B cell (primary cell): Measurements from ENCODE around the gene NDUFA8. TPM values are rescaled to one million over a fixed set of nuclear protein-coding genes. Genes with fewer than 3 reads are reported as not detected.

Experiments
- ATAC-seq: fragments of 200-7000 bp; cut with Tn5 transposase; one replicate; pipeline ENCODE4 v1.10.0; 2021; ENCODE audit warnings: low read depth, mild to moderate bottlenecking, moderate number of reproducible peaks, moderate library complexity
- CTCF ChIA-PET: fragments of 350-600 bp; sonication (Branson Sonifier 250); formaldehyde crosslinking; loops from one replicate; lab custom pipeline; 2021; ENCODE audit warnings: antibody characterized with exemption, inconsistent platforms; lab: Charles Lee
- POLR2A ChIA-PET: fragments of 350-600 bp; sonication (Branson Sonifier 250); formaldehyde crosslinking; loops from one replicate; lab custom pipeline; 2021; ENCODE audit warnings: antibody characterized with exemption; lab: Charles Lee
- DNase-seq: peaks from one replicate; pipeline ENCODE4 v3.0.0; 2013
- H2AFZ ChIP-seq: 2 replicates; pipeline ENCODE4 v1.6.1; 2012; ENCODE audit warnings: mild to moderate bottlenecking, low read depth, low read length; ENCODE audit not compliant: insufficient read depth, poor library complexity, severe bottlenecking
- H3K27ac ChIP-seq, 2 donors: 1 replicate in 1 of 2; 2 replicates in 1 of 2; pipeline ENCODE4 v1.5.1; 2012 to 2013; ENCODE audit warnings: low read length in 2 of 2, mild to moderate bottlenecking in 2 of 2, moderate library complexity in 1 of 2
- H3K27me3 ChIP-seq, 4 experiments: fragments of 200-600 bp in 1 of 4; sonication (generic) in 1 of 4; replicated peaks in 1 of 4; 1 replicate in 2 of 4; 2 replicates in 2 of 4; pipeline versions ENCODE4 v1.6.1 to v1.7.0; 2013 to 2016; ENCODE audit warnings: low read length in 3 of 4, mild to moderate bottlenecking in 2 of 4, mixed read lengths in 1 of 4, moderate library complexity in 1 of 4; ENCODE audit not compliant: insufficient read depth in 4 of 4, control insufficient read depth in 3 of 4; ENCODE audit errors: control extremely low read depth in 1 of 4
- H3K36me3 ChIP-seq, 2 experiments: replicated peaks in 1 of 2; 1 replicate in 1 of 2; 2 replicates in 1 of 2; pipeline versions ENCODE4 v1.6.1 to v1.7.1; 2013; ENCODE audit warnings: low read length in 1 of 2; ENCODE audit not compliant: insufficient read depth in 2 of 2, control insufficient read depth in 1 of 2; ENCODE audit errors: control extremely low read depth in 1 of 2, extremely low read depth in 1 of 2
- H3K4me1 ChIP-seq, 2 donors: fragments of 200-600 bp in 1 of 2; sonication (generic) in 1 of 2; 1 replicate in 1 of 2; 2 replicates in 1 of 2; pipeline versions ENCODE4 v1.5.1 to v1.6.1; 2013 to 2017; ENCODE audit warnings: low read length in 2 of 2; ENCODE audit not compliant: control insufficient read depth in 2 of 2, insufficient read depth in 2 of 2
- H3K4me2 ChIP-seq: replicated peaks from 2 replicates; pipeline ENCODE3; 2012; ENCODE audit warnings: mild to moderate bottlenecking, low read depth, low read length; ENCODE audit not compliant: poor library complexity, severe bottlenecking
- H3K4me3 ChIP-seq, 5 experiments: fragments of 200-600 bp in 1 of 5; sonication (generic) in 1 of 5; 1 replicate in 3 of 5; 2 replicates in 2 of 5; pipeline versions ENCODE4 v1.5.1 to v1.7.0; 2011 to 2016; ENCODE audit warnings: low read length in 4 of 5, mild to moderate bottlenecking in 4 of 5, low read depth in 2 of 5, control low read depth in 1 of 5, moderate library complexity in 1 of 5; ENCODE audit not compliant: insufficient read depth in 1 of 5; ENCODE audit errors: control extremely low read depth in 1 of 5, extremely low read depth in 1 of 5
- H3K79me2 ChIP-seq: fragments of 200-600 bp; sonication (generic); one replicate; pipeline ENCODE4 v1.6.0; 2016; ENCODE audit warnings: low read length; ENCODE audit not compliant: control insufficient read depth, insufficient read depth
- H3K9ac ChIP-seq: fragments of 200-600 bp; sonication (generic); 2 replicates; pipeline ENCODE4 v1.6.1; 2017; ENCODE audit warnings: mild to moderate bottlenecking, low read length, moderate library complexity
- H3K9me3 ChIP-seq, 3 donors: one replicate each; pipeline versions ENCODE4 v1.6.1 to v1.7.1; 2013; ENCODE audit warnings: low read length in 2 of 3; ENCODE audit not compliant: control insufficient read depth in 2 of 3, insufficient read depth in 1 of 3; ENCODE audit errors: control extremely low read depth in 1 of 3
- H4K20me1 ChIP-seq: 2 replicates; pipeline ENCODE4 v1.6.0; 2012; ENCODE audit warnings: mild to moderate bottlenecking, low read length; ENCODE audit not compliant: insufficient read depth, control insufficient read depth, poor library complexity, severe bottlenecking
- H3K27ac Mint-ChIP-seq: one replicate; pipeline ENCODE4 v1.8.0; 2021; ENCODE audit warnings: mixed read lengths
- H3K27me3 Mint-ChIP-seq: one replicate; pipeline ENCODE4 v1.8.0; 2021; ENCODE audit warnings: mixed read lengths
- H3K4me1 Mint-ChIP-seq: one replicate; pipeline ENCODE4 v1.8.0; 2021; ENCODE audit warnings: mixed read lengths
- H3K4me3 Mint-ChIP-seq: one replicate; pipeline ENCODE4 v1.8.0; 2021; ENCODE audit warnings: mixed read lengths
- H3K9me3 Mint-ChIP-seq: one replicate; pipeline ENCODE4 v1.8.0; 2022; ENCODE audit warnings: mixed read lengths; ENCODE audit not compliant: insufficient read depth
- EZH2 ChIP-seq: IDR thresholded peaks from 2 replicates; pipeline ENCODE4 v1.6.1; 2012; ENCODE audit warnings: borderline replicate concordance, low read depth, mild to moderate bottlenecking, moderate library complexity, low read length; ENCODE audit not compliant: insufficient read depth, poor library complexity, severe bottlenecking
- WGBS: methylation state at CpG from one replicate; pipeline ENCODE4 v1.1.5; 2013; ENCODE audit warnings: missing lambda C conversion rate; ENCODE audit not compliant: insufficient coverage; 5-methylcytosine and 5-hydroxymethylcytosine counted together
- intact Hi-C: fragments of 100-400 bp; cut with micrococcal nuclease; formaldehyde crosslinking; loops from one replicate; pipeline ENCODE4 v1.10.0; 2022
- polyA plus RNA-seq: library from polyadenylated mRNA; depleted of rRNA; stranded (reverse); fragments of >200 nt; gene quantifications from 2 replicates; pipeline ENCODE4 v1.2.3, GENCODE V29; 2012
- total RNA-seq, 2 donors: library from RNA; stranded (reverse); fragments of 120-200 nt in 1 of 2; gene quantifications; 1 replicate in 1 of 2; 2 replicates in 1 of 2; pipeline versions ENCODE4 v1.2.3 to v1.2.4, GENCODE V29; 2013 to 2022
- TF ChIP-seq, protein P1 (sequence below): fragments of 200-600 bp; IDR thresholded peaks from one replicate; pipeline ENCODE4 v1.8.0; 2022; ENCODE audit warnings: antibody characterized with exemption, mild to moderate bottlenecking

Gene NDUFA8
- total and polyA plus RNA-seq, 2 donors (not counting 1 experiment from before 2014, with no cell fraction given) = 10.6 to 15.7 TPM

- Histone ChIP-seq H3K9ac (no peak overlapping the region), H3K27ac (no peak overlapping the region), H3K79me2 (peaks cover 3% of the 10 kb centered on the region), H3K4me1 (peaks cover 0 to 4% of the 10 kb centered on the region in 2 donors), H3K36me3 (no peaks in the 10 kb centered on the region), H4K20me1 (no peaks in the 10 kb centered on the region), H3K27me3 (peaks cover 0 to 24% (median 0%) of the 10 kb centered on the region in 4 experiments), H3K4me2 (no peak overlapping the region), H2AFZ (no peak overlapping the region), H3K4me3 (no peak overlapping the region), H3K9me3 (peaks cover 1 to 3% (median 2%) of the 10 kb centered on the region in 3 donors)
- H3K27ac Mint-ChIP-seq = no peak overlapping the region
- no peak overlapping the region for H3K4me3 Mint-ChIP-seq
- CTCF ChIA-PET = no interaction called here
- peaks cover 6% of the 10 kb centered on the region for H3K4me1 Mint-ChIP-seq
- ATAC-seq (no peak), DNase-seq (no peak)
- peaks cover 53% of the 10 kb centered on the region for H3K27me3 Mint-ChIP-seq
- POLR2A ChIA-PET = no interaction called here
- TF ChIP-seq EZH2 = no peak
- TF ChIP-seq, protein P1, sequence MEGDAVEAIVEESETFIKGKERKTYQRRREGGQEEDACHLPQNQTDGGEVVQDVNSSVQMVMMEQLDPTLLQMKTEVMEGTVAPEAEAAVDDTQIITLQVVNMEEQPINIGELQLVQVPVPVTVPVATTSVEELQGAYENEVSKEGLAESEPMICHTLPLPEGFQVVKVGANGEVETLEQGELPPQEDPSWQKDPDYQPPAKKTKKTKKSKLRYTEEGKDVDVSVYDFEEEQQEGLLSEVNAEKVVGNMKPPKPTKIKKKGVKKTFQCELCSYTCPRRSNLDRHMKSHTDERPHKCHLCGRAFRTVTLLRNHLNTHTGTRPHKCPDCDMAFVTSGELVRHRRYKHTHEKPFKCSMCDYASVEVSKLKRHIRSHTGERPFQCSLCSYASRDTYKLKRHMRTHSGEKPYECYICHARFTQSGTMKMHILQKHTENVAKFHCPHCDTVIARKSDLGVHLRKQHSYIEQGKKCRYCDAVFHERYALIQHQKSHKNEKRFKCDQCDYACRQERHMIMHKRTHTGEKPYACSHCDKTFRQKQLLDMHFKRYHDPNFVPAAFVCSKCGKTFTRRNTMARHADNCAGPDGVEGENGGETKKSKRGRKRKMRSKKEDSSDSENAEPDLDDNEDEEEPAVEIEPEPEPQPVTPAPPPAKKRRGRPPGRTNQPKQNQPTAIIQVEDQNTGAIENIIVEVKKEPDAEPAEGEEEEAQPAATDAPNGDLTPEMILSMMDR = no peak
- WGBS = 76% methylated on average over 2 of the region's 2 CpGs
- intact Hi-C loops = no loop called here
- H3K9me3 Mint-ChIP-seq = peaks cover 6% of the 10 kb centered on the region
These were observed 4.7 kb upstream of the NDUFA8 start for GRCh38 chr9:122164286-122164685.

GRCh38 chr9:122162415-122162814 lies 2.8 kb upstream of the NDUFA8 start:
- Mint-ChIP-seq H3K4me3 (no peak overlapping the region), H3K27me3 (peaks cover 37% of the 10 kb centered on the region), H3K4me1 (peaks cover 19% of the 10 kb centered on the region), H3K9me3 (peaks cover 6% of the 10 kb centered on the region), H3K27ac (no peak overlapping the region)
- H3K9ac ChIP-seq = no peak overlapping the region
- ChIA-PET POLR2A (no interaction called here), CTCF (no interaction called here)
- TF ChIP-seq EZH2 = no peak
- TF ChIP-seq, protein P1 = no peak
- H4K20me1 ChIP-seq = no peaks in the 10 kb centered on the region
- no peak overlapping the region for H2AFZ ChIP-seq
- H3K79me2 ChIP-seq = peaks cover 20% of the 10 kb centered on the region
- H3K4me2 ChIP-seq = no peak overlapping the region
- H3K4me3 ChIP-seq = no peak overlapping the region
- ATAC-seq (no peak), DNase-seq (no peak)
- intact Hi-C loops = no loop called here
- H3K27me3 ChIP-seq = peaks cover 0 to 24% (median 0%) of the 10 kb centered on the region in 4 experiments
- H3K27ac ChIP-seq = no peak overlapping the region
- H3K4me1 ChIP-seq = peaks cover 9% of the 10 kb centered on the region in 2 donors
- no peaks in the 10 kb centered on the region for H3K36me3 ChIP-seq
- peaks cover 0 to 2% (median 1%) of the 10 kb centered on the region in 3 donors for H3K9me3 ChIP-seq
